HL-60 (cell line): ENCODE measurements around the gene LRRD1.

Experiments
- DNase-seq, 2 experiments: peaks; one replicate each; pipeline ENCODE4 v3.0.0-alpha.2; 2010 to 2020; ENCODE audit warnings: low read depth in 1 of 2, low spot score in 1 of 2
- H3K27ac ChIP-seq: fragments of 250-450 bp; sonication (Bioruptor Pico); replicated peaks from 2 replicates; pipeline ENCODE4 v1.5.1; 2020; ENCODE audit warnings: mild to moderate bottlenecking, moderate library complexity
- H3K27me3 ChIP-seq: fragments of 250-450 bp; sonication (Bioruptor Pico); 2 replicates; pipeline ENCODE4 v1.5.1; 2021; ENCODE audit warnings: mild to moderate bottlenecking, moderate library complexity; ENCODE audit not compliant: insufficient read depth, poor library complexity, severe bottlenecking
- H3K4me3 ChIP-seq: replicated peaks from 2 replicates; pipeline ENCODE4 v1.5.1; 2011; ENCODE audit warnings: mild to moderate bottlenecking, control low read depth, low read length; ENCODE audit not compliant: insufficient read depth
- GABPA ChIP-seq: IDR thresholded peaks from 2 replicates; pipeline ENCODE4 v1.6.1; 2012; ENCODE audit warnings: low read depth
- POLR2AphosphoS5 ChIP-seq: IDR thresholded peaks from 2 replicates; pipeline ENCODE4 v1.6.1; 2012; ENCODE audit warnings: low read depth
- SPI1 ChIP-seq: IDR thresholded peaks from 2 replicates; pipeline ENCODE4 v1.6.1; 2012; ENCODE audit warnings: low read depth, mild to moderate bottlenecking, borderline replicate concordance
- TF ChIP-seq, protein P1 (sequence below): IDR thresholded peaks from one replicate; pipeline ENCODE4 v1.5.1; 2011; ENCODE audit warnings: low read length, control low read depth, inconsistent platforms; ENCODE audit not compliant: insufficient read depth
- TF ChIP-seq, protein P2 (sequence below): IDR thresholded peaks from 2 replicates; pipeline ENCODE4 v1.6.1; 2012; ENCODE audit warnings: low read depth; ENCODE audit not compliant: insufficient replicate concordance

The LRRD1 gene

DNA sequence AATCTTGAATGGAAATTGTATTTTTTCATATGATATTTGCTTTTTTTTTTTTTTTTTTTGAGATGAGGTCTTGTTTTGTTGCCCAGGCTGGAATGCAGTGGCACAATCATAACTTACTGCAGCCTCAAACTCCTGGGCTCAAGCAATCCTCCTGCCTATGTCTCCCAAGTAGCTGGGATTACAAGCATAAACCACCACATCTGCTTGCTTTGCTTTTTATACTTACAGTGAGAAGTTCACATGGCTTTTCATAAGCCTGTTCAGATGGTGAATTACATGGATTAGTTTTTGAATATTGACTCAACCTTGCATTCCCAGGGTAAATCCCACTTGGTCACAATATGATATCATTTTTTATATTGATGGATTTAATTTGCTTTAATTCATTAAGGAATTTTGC, 22.0 kb downstream of the LRRD1 start:
- Histone ChIP-seq H3K27ac (no peak overlapping the region), H3K4me3 (no peak overlapping the region), H3K27me3 (no peaks in the 10 kb centered on the region)
- no peak for DNase-seq
- TF ChIP-seq, protein P1, sequence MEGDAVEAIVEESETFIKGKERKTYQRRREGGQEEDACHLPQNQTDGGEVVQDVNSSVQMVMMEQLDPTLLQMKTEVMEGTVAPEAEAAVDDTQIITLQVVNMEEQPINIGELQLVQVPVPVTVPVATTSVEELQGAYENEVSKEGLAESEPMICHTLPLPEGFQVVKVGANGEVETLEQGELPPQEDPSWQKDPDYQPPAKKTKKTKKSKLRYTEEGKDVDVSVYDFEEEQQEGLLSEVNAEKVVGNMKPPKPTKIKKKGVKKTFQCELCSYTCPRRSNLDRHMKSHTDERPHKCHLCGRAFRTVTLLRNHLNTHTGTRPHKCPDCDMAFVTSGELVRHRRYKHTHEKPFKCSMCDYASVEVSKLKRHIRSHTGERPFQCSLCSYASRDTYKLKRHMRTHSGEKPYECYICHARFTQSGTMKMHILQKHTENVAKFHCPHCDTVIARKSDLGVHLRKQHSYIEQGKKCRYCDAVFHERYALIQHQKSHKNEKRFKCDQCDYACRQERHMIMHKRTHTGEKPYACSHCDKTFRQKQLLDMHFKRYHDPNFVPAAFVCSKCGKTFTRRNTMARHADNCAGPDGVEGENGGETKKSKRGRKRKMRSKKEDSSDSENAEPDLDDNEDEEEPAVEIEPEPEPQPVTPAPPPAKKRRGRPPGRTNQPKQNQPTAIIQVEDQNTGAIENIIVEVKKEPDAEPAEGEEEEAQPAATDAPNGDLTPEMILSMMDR = no peak
- TF ChIP-seq POLR2AphosphoS5 (no peak), SPI1 (no peak), GABPA (no peak)
- TF ChIP-seq, protein P2, sequence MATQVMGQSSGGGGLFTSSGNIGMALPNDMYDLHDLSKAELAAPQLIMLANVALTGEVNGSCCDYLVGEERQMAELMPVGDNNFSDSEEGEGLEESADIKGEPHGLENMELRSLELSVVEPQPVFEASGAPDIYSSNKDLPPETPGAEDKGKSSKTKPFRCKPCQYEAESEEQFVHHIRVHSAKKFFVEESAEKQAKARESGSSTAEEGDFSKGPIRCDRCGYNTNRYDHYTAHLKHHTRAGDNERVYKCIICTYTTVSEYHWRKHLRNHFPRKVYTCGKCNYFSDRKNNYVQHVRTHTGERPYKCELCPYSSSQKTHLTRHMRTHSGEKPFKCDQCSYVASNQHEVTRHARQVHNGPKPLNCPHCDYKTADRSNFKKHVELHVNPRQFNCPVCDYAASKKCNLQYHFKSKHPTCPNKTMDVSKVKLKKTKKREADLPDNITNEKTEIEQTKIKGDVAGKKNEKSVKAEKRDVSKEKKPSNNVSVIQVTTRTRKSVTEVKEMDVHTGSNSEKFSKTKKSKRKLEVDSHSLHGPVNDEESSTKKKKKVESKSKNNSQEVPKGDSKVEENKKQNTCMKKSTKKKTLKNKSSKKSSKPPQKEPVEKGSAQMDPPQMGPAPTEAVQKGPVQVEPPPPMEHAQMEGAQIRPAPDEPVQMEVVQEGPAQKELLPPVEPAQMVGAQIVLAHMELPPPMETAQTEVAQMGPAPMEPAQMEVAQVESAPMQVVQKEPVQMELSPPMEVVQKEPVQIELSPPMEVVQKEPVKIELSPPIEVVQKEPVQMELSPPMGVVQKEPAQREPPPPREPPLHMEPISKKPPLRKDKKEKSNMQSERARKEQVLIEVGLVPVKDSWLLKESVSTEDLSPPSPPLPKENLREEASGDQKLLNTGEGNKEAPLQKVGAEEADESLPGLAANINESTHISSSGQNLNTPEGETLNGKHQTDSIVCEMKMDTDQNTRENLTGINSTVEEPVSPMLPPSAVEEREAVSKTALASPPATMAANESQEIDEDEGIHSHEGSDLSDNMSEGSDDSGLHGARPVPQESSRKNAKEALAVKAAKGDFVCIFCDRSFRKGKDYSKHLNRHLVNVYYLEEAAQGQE = no peak

DNA sequence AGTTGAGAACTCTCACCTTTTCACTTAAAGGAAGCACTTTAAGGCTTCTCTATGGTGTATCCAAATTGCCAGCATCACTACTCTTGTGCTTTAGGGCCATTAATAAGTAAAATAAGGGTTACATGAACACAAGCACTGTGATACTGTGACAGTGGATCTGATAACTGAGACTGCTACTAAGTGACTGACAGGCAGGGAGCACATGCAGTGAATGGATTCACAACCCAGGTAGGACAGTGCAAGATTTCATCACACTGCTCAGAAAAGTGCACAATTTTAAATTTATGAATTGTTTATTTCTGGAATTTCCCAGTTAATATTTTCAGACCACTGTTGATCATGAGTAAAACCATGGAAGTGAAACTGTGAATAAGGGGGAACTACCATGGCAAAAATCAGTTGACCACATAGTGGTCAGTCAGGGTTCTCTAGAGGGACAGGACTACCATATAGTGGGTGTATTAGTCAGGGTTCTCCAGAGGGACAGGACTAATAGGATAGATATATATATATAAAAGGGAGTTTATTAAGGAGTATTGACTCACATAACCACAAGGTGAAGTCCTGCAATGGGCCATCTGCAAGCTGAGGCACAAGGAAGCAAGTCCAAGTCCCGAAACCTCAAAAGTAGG, 23.7 kb downstream of the LRRD1 start:
- H3K27ac ChIP-seq = no peak overlapping the region
- H3K4me3 ChIP-seq = no peak overlapping the region
- no peak for DNase-seq
- TF ChIP-seq POLR2AphosphoS5 (no peak), SPI1 (no peak), GABPA (no peak)
- TF ChIP-seq, protein P1 = no peak
- TF ChIP-seq, protein P2 = no peak
- H3K27me3 ChIP-seq = no peaks in the 10 kb centered on the region

DNA sequence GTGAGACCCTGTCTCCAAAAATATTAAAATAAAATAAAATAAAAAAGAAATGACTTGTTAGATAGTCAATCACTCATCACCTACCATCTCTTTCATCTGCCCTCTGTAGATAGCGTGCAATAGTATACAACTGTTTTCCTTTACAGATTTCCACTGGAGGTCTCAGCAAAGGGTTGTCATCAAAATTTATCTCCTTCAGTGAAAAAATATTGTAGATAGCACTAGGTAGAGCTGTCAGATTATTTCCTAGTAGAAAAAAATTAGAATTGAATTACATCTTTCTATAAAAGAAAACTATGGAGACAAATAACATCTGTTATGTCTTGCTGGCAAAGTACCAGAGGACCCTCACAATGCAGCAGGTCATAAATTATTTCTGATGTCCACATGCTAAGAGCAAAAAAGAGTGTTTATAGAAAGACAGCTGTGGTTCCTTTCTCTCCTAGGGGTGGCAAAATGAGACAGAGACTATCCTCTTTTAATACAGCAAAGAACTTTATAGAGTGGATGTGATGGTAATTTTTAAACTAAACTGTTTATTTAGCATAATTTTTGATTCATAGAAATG, 28.4 kb downstream of the LRRD1 start:
- DNase-seq = no peak
- Histone ChIP-seq H3K27ac (no peak overlapping the region), H3K27me3 (no peaks in the 10 kb centered on the region), H3K4me3 (no peak overlapping the region)
- no peak for TF ChIP-seq POLR2AphosphoS5
- no peak for TF ChIP-seq SPI1
- TF ChIP-seq, protein P1 = no peak

DNA sequence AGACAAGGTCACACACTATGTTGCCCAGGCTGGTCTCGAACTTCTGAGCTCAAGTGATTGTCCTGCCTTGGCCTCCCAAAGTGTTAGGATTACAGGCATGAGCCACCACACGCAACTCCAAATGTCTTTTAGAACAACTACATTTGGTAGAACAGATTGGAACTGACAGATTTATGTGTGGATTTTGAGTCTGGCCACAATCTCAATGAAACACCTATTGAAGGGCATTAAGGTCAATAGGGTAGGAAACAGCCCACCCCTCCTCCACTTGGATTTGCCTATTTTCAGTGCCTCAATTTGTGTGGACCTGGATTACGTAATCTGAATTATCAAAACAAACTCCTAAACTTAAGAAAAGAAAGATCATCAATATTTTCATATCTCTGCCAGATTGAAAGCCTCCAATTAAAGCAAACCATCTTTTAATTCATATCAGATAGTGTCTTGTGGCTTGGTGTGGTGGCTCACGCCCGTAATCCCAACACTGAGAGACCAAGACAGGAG, 29.2 kb downstream of the LRRD1 start:
- DNase-seq = no peak
- H3K27ac ChIP-seq = no peak overlapping the region
- TF ChIP-seq SPI1 = no peak
- no peak for TF ChIP-seq GABPA
- TF ChIP-seq, protein P2 = no peak
- TF ChIP-seq, protein P1 = no peak
- TF ChIP-seq POLR2AphosphoS5 = no peak
- H3K27me3 ChIP-seq = no peaks in the 10 kb centered on the region
- H3K4me3 ChIP-seq = no peak overlapping the region
